PC-3 (cell line): ENCODE results near the gene SCAF8. TPM values are rescaled to one million over a fixed set of nuclear protein-coding genes. Genes with fewer than 3 reads are reported as not detected.

ENCODE experiments used
- ATAC-seq: fragments of 200-7000 bp; cut with Tn5 transposase; 2 replicates; pipeline ENCODE4 v1.9.1; 2020; ENCODE audit warnings: mild to moderate bottlenecking, moderate library complexity
- BruUV-seq: library from RNA; stranded (reverse); fragments of 400-500 nt; replicated peaks from 2 replicates; lab custom pipeline; 2021; lab: Mats Ljungman, UMichigan
- CTCF ChIA-PET: fragments of 300-600 bp; sonication (Branson Sonifier 250); formaldehyde crosslinking; loops from one replicate; lab custom pipeline; 2022; ENCODE audit warnings: antibody characterized with exemption; lab: Charles Lee
- POLR2A ChIA-PET: fragments of 300-600 bp; sonication (Branson Sonifier 250); formaldehyde crosslinking; loops from one replicate; lab custom pipeline; 2022; ENCODE audit warnings: antibody characterized with exemption; ENCODE audit not compliant: unreplicated experiment; lab: Charles Lee
- DNase-seq: peaks from one replicate; pipeline ENCODE4 v3.0.0-alpha.2; 2015
- H2AFZ ChIP-seq: fragments of 300-600 bp; sonication (generic); 2 replicates; pipeline ENCODE4 v1.6.0; 2016; ENCODE audit warnings: antibody characterized with exemption, low read length
- H3F3A ChIP-seq: fragments of 300-600 bp; sonication (generic); one replicate; pipeline ENCODE4 v1.6.0; 2017; ENCODE audit warnings: antibody characterized with exemption, low read length, control low read depth, mild to moderate bottlenecking; ENCODE audit not compliant: unreplicated experiment
- H3K27ac ChIP-seq: fragments of 300-600 bp; sonication (generic); 2 replicates; pipeline ENCODE4 v1.5.1; 2016; ENCODE audit warnings: mild to moderate bottlenecking, low read length
- H3K27me3 ChIP-seq: fragments of 300-600 bp; sonication (generic); 2 replicates; pipeline ENCODE4 v1.6.1; 2016; ENCODE audit warnings: low read length, mixed read lengths
- H3K36me3 ChIP-seq: fragments of 300-600 bp; sonication (generic); 2 replicates; pipeline ENCODE4 v1.6.1; 2016; ENCODE audit warnings: low read depth, mixed run types, low read length, mixed read lengths
- H3K4me1 ChIP-seq: fragments of 300-600 bp; sonication (generic); 2 replicates; pipeline ENCODE4 v1.5.1; 2016; ENCODE audit warnings: low read length; ENCODE audit not compliant: insufficient read depth
- H3K4me2 ChIP-seq: fragments of 300-600 bp; sonication (generic); 2 replicates; pipeline ENCODE4 v1.6.0; 2016; ENCODE audit warnings: low read length
- H3K4me3 ChIP-seq: fragments of 300-600 bp; sonication (generic); 2 replicates; pipeline ENCODE4 v1.5.1; 2016; ENCODE audit warnings: mild to moderate bottlenecking, low read length, mixed read lengths
- H3K79me2 ChIP-seq: fragments of 300-600 bp; sonication (generic); 2 replicates; pipeline ENCODE4 v1.6.1; 2017; ENCODE audit warnings: low read length, mixed read lengths
- H3K9ac ChIP-seq: fragments of 300-600 bp; sonication (generic); 2 replicates; pipeline ENCODE4 v1.6.0; 2016; ENCODE audit warnings: mild to moderate bottlenecking, low read length
- H3K9me2 ChIP-seq: fragments of 300-600 bp; sonication (generic); replicated peaks from 2 replicates; pipeline ENCODE4 v1.6.1; 2016; ENCODE audit warnings: mixed run types, low read length, mixed read lengths
- H3K9me3 ChIP-seq: fragments of 300-600 bp; sonication (generic); 2 replicates; pipeline ENCODE4 v1.6.1; 2016; ENCODE audit warnings: low read length, mixed read lengths
- H4K20me1 ChIP-seq: fragments of 300-600 bp; sonication (generic); 2 replicates; pipeline ENCODE4 v1.6.1; 2016; ENCODE audit warnings: low read length, mixed read lengths
- EZH2 ChIP-seq: fragments of 300-600 bp; sonication (generic); IDR thresholded peaks from one replicate; pipeline ENCODE4 v1.6.1; 2017; ENCODE audit warnings: antibody characterized with exemption, mild to moderate bottlenecking, low read length; ENCODE audit not compliant: unreplicated experiment
- EZH2phosphoT487 ChIP-seq: fragments of 300-600 bp; sonication (generic); IDR thresholded peaks from 2 replicates; pipeline ENCODE4 v1.6.1; 2018; ENCODE audit warnings: mild to moderate bottlenecking, antibody characterized with exemption, low read length, borderline replicate concordance
- intact Hi-C: fragments of 100-400 bp; cut with micrococcal nuclease; formaldehyde crosslinking; loops from 2 replicates; pipeline ENCODE4 v1.9.0; 2023
- total RNA-seq: library from RNA; depleted of rRNA; stranded (reverse); fragments of >200 nt; gene quantifications from 2 replicates; pipeline ENCODE4 v1.2.3, GENCODE V29; 2014
- TF ChIP-seq, protein P1 (sequence below): fragments of 300-600 bp; sonication (generic); conservative IDR thresholded peaks from 2 replicates; pipeline ENCODE4 v1.5.1; 2017; ENCODE audit warnings: antibody characterized with exemption, low read depth, mild to moderate bottlenecking, low read length

The SCAF8 gene
- total RNA-seq, 1 experiment from 2014 or later: 11.9 TPM

DNA sequence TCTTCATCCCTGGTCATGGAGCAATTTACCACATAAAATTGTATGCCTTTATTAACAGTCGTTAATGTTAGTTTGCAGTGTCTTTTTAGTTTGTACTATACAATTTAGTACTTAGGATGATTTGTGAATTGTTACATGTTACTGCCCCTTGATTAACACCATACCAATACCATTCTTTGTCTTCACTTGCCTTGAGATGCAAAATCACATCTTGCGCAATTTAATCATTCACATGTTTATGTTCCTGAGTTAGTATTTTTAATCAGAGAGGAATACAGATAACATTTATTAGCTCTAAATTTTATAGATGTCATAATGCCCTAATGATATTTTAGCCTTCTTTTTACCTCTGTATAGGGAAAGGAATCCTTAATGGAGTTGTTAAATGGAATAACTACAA lies 114.1 kb downstream of the SCAF8 start:
- H3K9me3 ChIP-seq: no peaks in the 10 kb centered on the region
- no peak for ATAC-seq
- H3F3A ChIP-seq: no peaks in the 10 kb centered on the region
- no peak for DNase-seq
- H3K36me3 ChIP-seq: no peaks in the 10 kb centered on the region
- POLR2A ChIA-PET: no interaction called here
- TF ChIP-seq EZH2phosphoT487 (no peak), EZH2 (no peak)
- TF ChIP-seq, protein P1, sequence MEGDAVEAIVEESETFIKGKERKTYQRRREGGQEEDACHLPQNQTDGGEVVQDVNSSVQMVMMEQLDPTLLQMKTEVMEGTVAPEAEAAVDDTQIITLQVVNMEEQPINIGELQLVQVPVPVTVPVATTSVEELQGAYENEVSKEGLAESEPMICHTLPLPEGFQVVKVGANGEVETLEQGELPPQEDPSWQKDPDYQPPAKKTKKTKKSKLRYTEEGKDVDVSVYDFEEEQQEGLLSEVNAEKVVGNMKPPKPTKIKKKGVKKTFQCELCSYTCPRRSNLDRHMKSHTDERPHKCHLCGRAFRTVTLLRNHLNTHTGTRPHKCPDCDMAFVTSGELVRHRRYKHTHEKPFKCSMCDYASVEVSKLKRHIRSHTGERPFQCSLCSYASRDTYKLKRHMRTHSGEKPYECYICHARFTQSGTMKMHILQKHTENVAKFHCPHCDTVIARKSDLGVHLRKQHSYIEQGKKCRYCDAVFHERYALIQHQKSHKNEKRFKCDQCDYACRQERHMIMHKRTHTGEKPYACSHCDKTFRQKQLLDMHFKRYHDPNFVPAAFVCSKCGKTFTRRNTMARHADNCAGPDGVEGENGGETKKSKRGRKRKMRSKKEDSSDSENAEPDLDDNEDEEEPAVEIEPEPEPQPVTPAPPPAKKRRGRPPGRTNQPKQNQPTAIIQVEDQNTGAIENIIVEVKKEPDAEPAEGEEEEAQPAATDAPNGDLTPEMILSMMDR: no peak
- H3K4me2 ChIP-seq: no peak overlapping the region
- H2AFZ ChIP-seq: no peak overlapping the region
- peaks cover 9% of the 10 kb centered on the region for H3K4me1 ChIP-seq
- CTCF ChIA-PET: no interaction called here
- no peak overlapping the region for H3K9ac ChIP-seq
- intact Hi-C loops: no loop called here
- no peak overlapping the region for H3K4me3 ChIP-seq
- BruUV-seq: no TSS peak
- H4K20me1 ChIP-seq: peaks cover 2% of the 10 kb centered on the region; the same call in 1 of the 2 replicates
- no peaks in the 10 kb centered on the region for H3K27me3 ChIP-seq
- no peaks in the 10 kb centered on the region for H3K9me2 ChIP-seq
- H3K27ac ChIP-seq: no peak overlapping the region
- H3K79me2 ChIP-seq: peaks cover 64% of the 10 kb centered on the region

DNA sequence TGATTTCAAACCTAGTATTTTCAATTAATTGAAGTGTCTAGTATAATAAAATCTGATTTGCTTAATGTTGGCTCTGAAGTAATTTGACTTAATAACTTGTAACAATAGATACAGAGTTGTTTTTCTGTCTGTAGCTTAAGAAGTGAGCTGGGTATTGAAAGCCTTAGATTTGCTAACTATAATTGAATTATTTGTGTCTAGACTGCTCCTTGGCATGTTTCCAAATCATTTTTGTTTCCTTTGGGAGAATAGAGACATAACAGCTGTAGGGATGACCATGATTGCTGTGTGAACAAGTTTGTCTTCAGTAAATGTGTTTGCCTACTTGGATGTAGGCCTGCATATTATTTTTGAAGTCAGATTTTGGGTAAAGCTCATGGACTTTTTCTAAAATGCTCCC lies 115.4 kb downstream of the SCAF8 start:
- no peak overlapping the region for H3K9ac ChIP-seq
- H3K36me3 ChIP-seq: no peaks in the 10 kb centered on the region
- H4K20me1 ChIP-seq: peaks cover 9% of the 10 kb centered on the region; the same call in 1 of the 2 replicates
- H3K27ac ChIP-seq: no peak overlapping the region
- no peak overlapping the region for H3K4me2 ChIP-seq
- intact Hi-C loops: no loop called here
- no peak for ATAC-seq
- CTCF ChIA-PET: no interaction called here
- POLR2A ChIA-PET: no interaction called here
- TF ChIP-seq, protein P1: no peak
- TF ChIP-seq EZH2phosphoT487 (no peak), EZH2 (no peak)
- no TSS peak for BruUV-seq
- H3K9me3 ChIP-seq: no peaks in the 10 kb centered on the region
- no peaks in the 10 kb centered on the region for H3K27me3 ChIP-seq
- H3K9me2 ChIP-seq: no peaks in the 10 kb centered on the region
- H2AFZ ChIP-seq: no peak overlapping the region
- no peak for DNase-seq
- no peaks in the 10 kb centered on the region for H3F3A ChIP-seq
- H3K4me3 ChIP-seq: no peak overlapping the region
- H3K4me1 ChIP-seq: peaks cover 17% of the 10 kb centered on the region
- H3K79me2 ChIP-seq: peaks cover 65% of the 10 kb centered on the region

DNA sequence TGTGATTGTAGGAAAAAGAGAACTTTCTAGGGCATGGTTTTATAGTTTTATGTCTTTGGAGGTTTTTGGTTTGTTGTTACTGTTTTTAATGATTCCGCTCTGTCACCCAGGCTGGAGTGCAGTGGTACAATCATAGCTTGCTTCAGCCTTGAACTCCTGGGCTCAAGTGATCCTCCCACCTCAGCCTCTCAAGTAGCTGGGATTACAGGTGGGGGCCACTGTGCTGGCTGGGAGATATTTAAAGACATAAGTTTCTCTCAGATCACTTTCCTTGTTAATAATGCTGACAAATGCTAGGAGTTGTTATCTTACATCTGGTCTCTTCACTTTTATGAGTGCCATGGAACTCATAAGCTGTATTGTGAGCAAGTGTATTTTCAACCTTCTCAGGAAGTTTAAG lies 116.3 kb downstream of the SCAF8 start:
- no peak overlapping the region for H3K4me3 ChIP-seq
- peaks cover 67% of the 10 kb centered on the region for H3K79me2 ChIP-seq
- ChIA-PET CTCF (no interaction called here), POLR2A (no interaction called here)
- H3K9me2 ChIP-seq: no peaks in the 10 kb centered on the region
- no peak overlapping the region for H3K4me2 ChIP-seq
- no peaks in the 10 kb centered on the region for H3F3A ChIP-seq
- H3K36me3 ChIP-seq: no peaks in the 10 kb centered on the region
- peaks cover 9% of the 10 kb centered on the region; the same call in 1 of the 2 replicates for H4K20me1 ChIP-seq
- peaks cover 17% of the 10 kb centered on the region for H3K4me1 ChIP-seq
- no peak for ATAC-seq
- no peak overlapping the region for H3K27ac ChIP-seq
- no TSS peak for BruUV-seq
- H3K9me3 ChIP-seq: no peaks in the 10 kb centered on the region
- H3K27me3 ChIP-seq: no peaks in the 10 kb centered on the region
- no peak overlapping the region for H2AFZ ChIP-seq
- intact Hi-C loops: no loop called here
- TF ChIP-seq, protein P1: no peak
- TF ChIP-seq EZH2: no peak
- TF ChIP-seq EZH2phosphoT487: no peak
- no peak overlapping the region for H3K9ac ChIP-seq
- DNase-seq: no peak
